SH-SY5Y (cell line): ENCODE measurements around the gene RTN4RL1.

ENCODE experiments used
- GATA2 ChIP-seq: IDR thresholded peaks from 2 replicates; pipeline ENCODE4 v1.6.1; 2011; ENCODE audit warnings: mild to moderate bottlenecking, low read depth, low read length
- GATA3 ChIP-seq: IDR thresholded peaks from 2 replicates; pipeline ENCODE4 v1.6.1; 2011; ENCODE audit warnings: low read depth, mild to moderate bottlenecking, low read length, moderate library complexity

- no peak; the same call in 1 of the 2 replicates for TF ChIP-seq GATA2
- no peak for TF ChIP-seq GATA3
These were observed 28.3 kb downstream of the RTN4RL1 start for GRCh38 chr17:1996800-1997288.
